ENCODE data around the gene MCF2L2. TPM values are rescaled to one million over a fixed set of nuclear protein-coding genes. Genes with fewer than 3 reads are reported as not detected.

The MCF2L2 gene
- total and polyA plus RNA-seq, 9 of the 15 experiments (the other 6 are each of a cell fraction or from before 2014, with no cell fraction given) = 0.56 to 4.2 (median 3.0) TPM

DNA sequence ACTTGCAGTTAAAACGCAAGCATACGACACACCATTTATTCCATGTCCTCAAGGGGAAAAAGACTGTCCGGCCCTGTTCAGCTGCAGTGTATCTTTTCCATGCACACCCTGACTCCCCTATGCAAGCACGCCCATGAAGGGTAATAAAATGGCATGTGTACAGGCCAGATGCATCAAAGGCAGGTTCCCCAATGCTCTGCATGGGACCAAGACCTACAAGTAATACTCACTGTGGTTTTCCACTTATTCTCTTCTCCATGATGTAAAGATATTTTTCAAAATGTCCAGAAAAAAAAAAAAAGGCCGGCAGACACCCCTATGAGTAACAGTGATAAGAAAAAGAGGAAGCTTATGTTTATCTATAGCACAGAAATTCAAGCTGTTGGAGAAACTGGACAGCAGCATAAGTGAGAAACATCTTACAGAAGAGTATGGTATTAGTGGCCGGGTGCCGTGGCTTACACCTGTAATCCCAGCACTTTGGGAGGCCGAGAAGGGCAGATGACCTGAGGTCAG is 70.8 kb downstream of the MCF2L2 start (continued):
- TF ChIP-seq, protein P1, sequence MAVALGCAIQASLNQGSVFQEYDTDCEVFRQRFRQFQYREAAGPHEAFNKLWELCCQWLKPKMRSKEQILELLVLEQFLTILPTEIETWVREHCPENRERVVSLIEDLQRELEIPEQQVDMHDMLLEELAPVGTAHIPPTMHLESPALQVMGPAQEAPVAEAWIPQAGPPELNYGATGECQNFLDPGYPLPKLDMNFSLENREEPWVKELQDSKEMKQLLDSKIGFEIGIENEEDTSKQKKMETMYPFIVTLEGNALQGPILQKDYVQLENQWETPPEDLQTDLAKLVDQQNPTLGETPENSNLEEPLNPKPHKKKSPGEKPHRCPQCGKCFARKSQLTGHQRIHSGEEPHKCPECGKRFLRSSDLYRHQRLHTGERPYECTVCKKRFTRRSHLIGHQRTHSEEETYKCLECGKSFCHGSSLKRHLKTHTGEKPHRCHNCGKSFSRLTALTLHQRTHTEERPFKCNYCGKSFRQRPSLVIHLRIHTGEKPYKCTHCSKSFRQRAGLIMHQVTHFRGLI (CRISPR knock-in tag; IDR thresholded peaks at IDR 0.05) = peak; percentile 49; the same call in 1 of the 2 replicates
- peak; percentile 48; the same call in 1 of the 2 replicates for TF ChIP-seq KLF1 (tag; IDR thresholded peaks at IDR 0.05)
- TF ChIP-seq, protein P2, sequence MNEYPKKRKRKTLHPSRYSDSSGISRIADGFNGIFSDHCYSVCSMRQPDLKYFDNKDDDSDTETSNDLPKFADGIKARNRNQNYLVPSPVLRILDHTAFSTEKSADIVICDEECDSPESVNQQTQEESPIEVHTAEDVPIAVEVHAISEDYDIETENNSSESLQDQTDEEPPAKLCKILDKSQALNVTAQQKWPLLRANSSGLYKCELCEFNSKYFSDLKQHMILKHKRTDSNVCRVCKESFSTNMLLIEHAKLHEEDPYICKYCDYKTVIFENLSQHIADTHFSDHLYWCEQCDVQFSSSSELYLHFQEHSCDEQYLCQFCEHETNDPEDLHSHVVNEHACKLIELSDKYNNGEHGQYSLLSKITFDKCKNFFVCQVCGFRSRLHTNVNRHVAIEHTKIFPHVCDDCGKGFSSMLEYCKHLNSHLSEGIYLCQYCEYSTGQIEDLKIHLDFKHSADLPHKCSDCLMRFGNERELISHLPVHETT (CRISPR knock-in tag; conservative IDR thresholded peaks at IDR 0.05 in 1 of 2, IDR thresholded peaks at IDR 0.05 in 1 of 2) = peak in 1 of 2 experiments; percentile 73; a peak in 1 of 4 replicates
- TF ChIP-seq ARID1B (IDR thresholded peaks at IDR 0.05) = peak; percentile 94
- TF ChIP-seq MTA3 (IDR thresholded peaks at IDR 0.05; ENCODE audit: borderline replicate concordance) = 0 out of 2 replicates have a peak, but pooled peaks have one; percentile 40
- TF ChIP-seq CEBPB (tag; IDR thresholded peaks at IDR 0.05) = no peak
- peak; percentile 62 for TF ChIP-seq MYC (IDR thresholded peaks at IDR 0.05; ENCODE audit: low read depth, low read length)
- TF ChIP-seq MYC (CRISPR knock-in tag; IDR thresholded peaks at IDR 0.05; ENCODE audit: borderline replicate concordance, low read depth) = no peak
- TF ChIP-seq TEAD4 (IDR thresholded peaks at IDR 0.05; ENCODE audit: low read length) = peak; percentile 92
- no peak for TF ChIP-seq TEAD4 (CRISPR knock-in tag; IDR thresholded peaks at IDR 0.05; ENCODE audit: borderline replicate concordance)
- TF ChIP-seq KDM1A (IDR thresholded peaks at IDR 0.05) = 0 out of 4 replicates have a peak, but pooled peaks of 1 of the 2 experiments have one; percentile 37
- TF ChIP-seq FOXM1 (IDR thresholded peaks at IDR 0.05; ENCODE audit: low read depth) = peak; percentile 85
- TF ChIP-seq FOXM1 (CRISPR knock-in tag; IDR thresholded peaks at IDR 0.05; ENCODE audit: low read depth) = no peak
- TF ChIP-seq TBL1XR1 (IDR thresholded peaks at IDR 0.05; ENCODE audit: low read length in 2 of 2) = peak; percentile 13 to 71; a peak in 2 of 4 replicates
- no peak for TF ChIP-seq NONO (IDR thresholded peaks at IDR 0.05; ENCODE audit: low read depth in 2 of 2, low read length in 1 of 2)
